Neural cell (in vitro differentiated cells): ENCODE data around the gene FBXO38. TPM values are rescaled to one million over a fixed set of nuclear protein-coding genes. Genes with fewer than 3 reads are reported as not detected.
A peak's percentile ranks its signal among the peaks of the same experiment; 100 is the strongest.
"Not testable (repeated sequence)": the region's sequence is repeated elsewhere in the genome, so short reads cannot be mapped to it uniquely, and the experiment has no call there.

ENCODE experiments used
- H2AFZ ChIP-seq: fragments of 200-600, 300-800 bp; sonication (generic), shearing (Covaris generic); 2 replicates; pipeline ENCODE4 v1.6.0; 2014; ENCODE audit warnings: low read depth, mild to moderate bottlenecking, antibody characterized with exemption, low read length, moderate library complexity
- H3F3A ChIP-seq: fragments of 200-600 bp; shearing (Covaris generic); 2 replicates; pipeline ENCODE4 v1.6.1; 2016; ENCODE audit warnings: mild to moderate bottlenecking, moderate library complexity, mixed read lengths, antibody characterized with exemption, low read length; ENCODE audit not compliant: insufficient read depth, poor library complexity, severe bottlenecking
- H3K27ac ChIP-seq: fragments of 200-600, 300-800 bp; sonication (generic), shearing (Covaris generic); 2 replicates; pipeline ENCODE4 v1.5.1; 2014; ENCODE audit warnings: mild to moderate bottlenecking, low read length, moderate library complexity
- H3K27me3 ChIP-seq: fragments of 300-800, 200-600 bp; sonication (generic), shearing (Covaris generic); 2 replicates; pipeline ENCODE4 v1.6.0; 2014; ENCODE audit warnings: mild to moderate bottlenecking, low read depth, low read length, moderate library complexity; ENCODE audit not compliant: insufficient read depth
- H3K36me3 ChIP-seq: fragments of 300-800, 200-600 bp; sonication (generic), shearing (Covaris generic); 2 replicates; pipeline ENCODE4 v1.5.1; 2014; ENCODE audit warnings: mild to moderate bottlenecking, antibody characterized with exemption, low read length, moderate library complexity; ENCODE audit not compliant: insufficient read depth
- H3K4me2 ChIP-seq: fragments of 300-800, 200-600 bp; sonication (generic), shearing (Covaris generic); 2 replicates; pipeline ENCODE4 v1.6.0; 2014; ENCODE audit warnings: mild to moderate bottlenecking, low read length
- H3K4me3 ChIP-seq: fragments of 300-800, 200-600 bp; sonication (generic), shearing (Covaris generic); 2 replicates; pipeline ENCODE4 v1.5.1; 2014; ENCODE audit warnings: mild to moderate bottlenecking, low read length, moderate library complexity
- H3K79me2 ChIP-seq: fragments of 200-600 bp; shearing (Covaris generic); replicated peaks from 2 replicates; pipeline ENCODE4 v1.6.0; 2014; ENCODE audit warnings: mild to moderate bottlenecking, low read length, moderate library complexity; ENCODE audit not compliant: insufficient read depth
- H3K9ac ChIP-seq: fragments of 300-800, 200-600 bp; sonication (generic), shearing (Covaris generic); 2 replicates; pipeline ENCODE4 v1.6.1; 2016; ENCODE audit warnings: mild to moderate bottlenecking, low read length, mixed read lengths
- H3K9me2 ChIP-seq: fragments of 200-600 bp; shearing (Covaris generic); 2 replicates; pipeline ENCODE4 v1.6.1; 2016; ENCODE audit warnings: mild to moderate bottlenecking, low read length, mixed read lengths; ENCODE audit not compliant: insufficient read depth
- H3K9me3 ChIP-seq: fragments of 200-600, 300-800 bp; sonication (generic), shearing (Covaris generic); 2 replicates; pipeline ENCODE4 v1.6.1; 2016; ENCODE audit warnings: mild to moderate bottlenecking, mixed run types, low read length, moderate library complexity, mixed read lengths
- H4K20me1 ChIP-seq: fragments of 200-600 bp; shearing (Covaris generic); 2 replicates; pipeline ENCODE4 v1.6.1; 2016; ENCODE audit warnings: mild to moderate bottlenecking, mixed run types; ENCODE audit not compliant: insufficient read depth
- EP300 ChIP-seq: fragments of 450-650 bp; conservative IDR thresholded peaks from 2 replicates; pipeline ENCODE4 v1.6.1; 2014; ENCODE audit warnings: antibody characterized with exemption, mild to moderate bottlenecking, moderate library complexity; ENCODE audit not compliant: poor library complexity, severe bottlenecking
- EZH2 ChIP-seq: fragments of 200-600, 300-800 bp; shearing (Covaris generic), sonication (generic); IDR thresholded peaks from 2 replicates; pipeline ENCODE4 v1.6.1; 2014; ENCODE audit warnings: antibody characterized with exemption, low read length, borderline replicate concordance, mild to moderate bottlenecking; ENCODE audit not compliant: insufficient read depth, poor library complexity, severe bottlenecking
- MXI1 ChIP-seq: fragments of 450-650 bp; conservative IDR thresholded peaks from 2 replicates; pipeline ENCODE4 v1.6.1; 2014; ENCODE audit warnings: antibody characterized with exemption, mild to moderate bottlenecking; ENCODE audit not compliant: poor library complexity, severe bottlenecking
- POLR2AphosphoS5 ChIP-seq: IDR thresholded peaks from 2 replicates; pipeline ENCODE4 v1.6.1; 2012
- RAD21 ChIP-seq: fragments of 450-650 bp; conservative IDR thresholded peaks from 2 replicates; pipeline ENCODE4 v1.6.1; 2014; ENCODE audit warnings: antibody characterized with exemption, mild to moderate bottlenecking, moderate library complexity
- REST ChIP-seq: IDR thresholded peaks from 2 replicates; pipeline ENCODE4 v1.6.1; 2012; ENCODE audit warnings: borderline replicate concordance
- SMC3 ChIP-seq: fragments of 450-650 bp; conservative IDR thresholded peaks from 2 replicates; pipeline ENCODE4 v1.6.1; 2014; ENCODE audit warnings: antibody characterized with exemption, mild to moderate bottlenecking, moderate library complexity; ENCODE audit not compliant: poor library complexity
- TAF1 ChIP-seq: IDR thresholded peaks from 2 replicates; pipeline ENCODE4 v1.6.1; 2012; ENCODE audit warnings: low read depth
- polyA plus RNA-seq: library from polyadenylated mRNA; depleted of rRNA; stranded (reverse); fragments of >200 nt; gene quantifications from 2 replicates; pipeline ENCODE4 v1.2.3, GENCODE V29; 2014
- TF ChIP-seq, protein P1 (sequence below): fragments of 450-650 bp; IDR thresholded peaks from 2 replicates; pipeline ENCODE4 v1.5.1; 2014; ENCODE audit warnings: antibody characterized with exemption, mild to moderate bottlenecking, moderate library complexity; ENCODE audit not compliant: poor library complexity, severe bottlenecking

Gene FBXO38
- polyA plus RNA-seq, 1 donor from 2014 or later = 69.1 TPM

DNA sequence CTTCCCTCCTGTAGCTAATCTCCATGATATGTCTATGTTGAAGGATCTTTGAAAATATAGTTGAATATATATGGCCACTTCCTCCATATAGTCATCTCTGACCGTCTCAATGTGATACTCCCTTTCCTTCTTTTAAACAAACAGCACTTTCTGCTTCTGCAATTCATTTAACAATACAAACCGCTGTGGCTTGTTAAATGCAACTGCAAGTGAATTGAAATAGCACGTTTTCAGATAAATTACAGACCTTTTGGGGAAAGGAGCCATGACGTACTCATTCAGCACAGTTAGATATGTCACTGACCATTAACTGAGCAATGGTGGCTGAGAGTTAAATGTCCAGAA is 82.5 kb downstream of the FBXO38 start:
- no peaks in the 10 kb centered on the region for H3K79me2 ChIP-seq
- no peaks in the 10 kb centered on the region for H3F3A ChIP-seq
- H3K36me3 ChIP-seq = no peaks in the 10 kb centered on the region
- H3K9ac ChIP-seq = no peak overlapping the region
- no peaks in the 10 kb centered on the region for H3K9me2 ChIP-seq
- H3K9me3 ChIP-seq = no peaks in the 10 kb centered on the region
- H4K20me1 ChIP-seq = no peaks in the 10 kb centered on the region
- no peak overlapping the region for H2AFZ ChIP-seq
- no peaks in the 10 kb centered on the region for H3K27me3 ChIP-seq
- no peak overlapping the region for H3K4me2 ChIP-seq
- H3K4me3 ChIP-seq = no peak overlapping the region
- no peak overlapping the region for H3K27ac ChIP-seq
- TF ChIP-seq, protein P1, sequence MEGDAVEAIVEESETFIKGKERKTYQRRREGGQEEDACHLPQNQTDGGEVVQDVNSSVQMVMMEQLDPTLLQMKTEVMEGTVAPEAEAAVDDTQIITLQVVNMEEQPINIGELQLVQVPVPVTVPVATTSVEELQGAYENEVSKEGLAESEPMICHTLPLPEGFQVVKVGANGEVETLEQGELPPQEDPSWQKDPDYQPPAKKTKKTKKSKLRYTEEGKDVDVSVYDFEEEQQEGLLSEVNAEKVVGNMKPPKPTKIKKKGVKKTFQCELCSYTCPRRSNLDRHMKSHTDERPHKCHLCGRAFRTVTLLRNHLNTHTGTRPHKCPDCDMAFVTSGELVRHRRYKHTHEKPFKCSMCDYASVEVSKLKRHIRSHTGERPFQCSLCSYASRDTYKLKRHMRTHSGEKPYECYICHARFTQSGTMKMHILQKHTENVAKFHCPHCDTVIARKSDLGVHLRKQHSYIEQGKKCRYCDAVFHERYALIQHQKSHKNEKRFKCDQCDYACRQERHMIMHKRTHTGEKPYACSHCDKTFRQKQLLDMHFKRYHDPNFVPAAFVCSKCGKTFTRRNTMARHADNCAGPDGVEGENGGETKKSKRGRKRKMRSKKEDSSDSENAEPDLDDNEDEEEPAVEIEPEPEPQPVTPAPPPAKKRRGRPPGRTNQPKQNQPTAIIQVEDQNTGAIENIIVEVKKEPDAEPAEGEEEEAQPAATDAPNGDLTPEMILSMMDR = no peak
- TF ChIP-seq SMC3 (no peak), POLR2AphosphoS5 (no peak), REST (no peak), EP300 (no peak), MXI1 (no peak), RAD21 (no peak), TAF1 (no peak), EZH2 (no peak)

DNA sequence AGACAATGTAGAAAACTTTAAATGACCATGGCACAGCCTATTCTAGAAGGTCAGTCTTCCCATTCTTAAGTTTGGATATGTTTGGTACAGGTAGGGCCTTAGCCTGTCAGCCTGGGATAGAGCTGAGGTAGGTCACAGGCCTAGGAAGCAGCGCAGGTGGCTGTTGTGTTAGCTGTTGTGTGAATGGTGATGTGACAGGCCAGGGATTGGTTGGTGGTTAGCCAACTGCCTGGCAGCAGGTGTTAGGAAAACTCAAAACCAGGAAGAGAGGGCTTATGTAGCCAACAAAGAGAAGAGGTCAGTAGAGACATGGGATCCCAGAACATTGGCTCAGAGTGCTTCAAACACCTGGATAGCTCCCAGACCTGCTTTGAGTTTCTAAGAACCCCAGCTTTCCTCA is 84.2 kb downstream of the FBXO38 start:
- no peaks in the 10 kb centered on the region for H3K9me3 ChIP-seq
- H3K9ac ChIP-seq = no peak overlapping the region
- TF ChIP-seq SMC3 (no peak), RAD21 (no peak), EZH2 (no peak), TAF1 (no peak)
- no peak overlapping the region for H3K4me2 ChIP-seq
- H3F3A ChIP-seq = no peaks in the 10 kb centered on the region
- peak overlapping the region; percentile 88 for H3K27ac ChIP-seq
- H3K27me3 ChIP-seq = no peaks in the 10 kb centered on the region
- no peaks in the 10 kb centered on the region for H3K9me2 ChIP-seq
- no peaks in the 10 kb centered on the region for H3K79me2 ChIP-seq
- H4K20me1 ChIP-seq = no peaks in the 10 kb centered on the region
- no peak overlapping the region for H3K4me3 ChIP-seq
- H2AFZ ChIP-seq = no peak overlapping the region
- H3K36me3 ChIP-seq = no peaks in the 10 kb centered on the region

- H4K20me1 ChIP-seq, H2AFZ ChIP-seq, H3K27me3 ChIP-seq, H3K36me3 ChIP-seq, H3F3A ChIP-seq, H3K4me2 ChIP-seq, H3K9me3 ChIP-seq, H3K9ac ChIP-seq, H3K79me2 ChIP-seq, H3K9me2 ChIP-seq, H3K4me3 ChIP-seq: not testable (repeated sequence)
- peak overlapping the region; percentile 88 for H3K27ac ChIP-seq
Observed at GRCh38 chr5:148468746-148469145, 85.0 kb downstream of the FBXO38 start.
